Ishikawa (cell line): ENCODE measurements around the gene RUNX1.

ENCODE experiments used
- CEBPB ChIP-seq: IDR thresholded peaks from 2 replicates; pipeline ENCODE4 v1.6.1; 2012
- CREB1 ChIP-seq: IDR thresholded peaks from 2 replicates; pipeline ENCODE4 v1.6.1; 2012; ENCODE audit warnings: low read depth
- EGR1 ChIP-seq: IDR thresholded peaks from 2 replicates; pipeline ENCODE4 v1.6.1; 2012
- EP300 ChIP-seq: IDR thresholded peaks from 2 replicates; pipeline ENCODE4 v1.6.1; 2012; ENCODE audit warnings: borderline replicate concordance
- FOXM1 ChIP-seq: IDR thresholded peaks from 2 replicates; pipeline ENCODE4 v1.6.1; 2012; ENCODE audit warnings: low read depth, borderline replicate concordance
- MAX ChIP-seq: IDR thresholded peaks from 2 replicates; pipeline ENCODE4 v1.6.1; 2012
- NFIC ChIP-seq: IDR thresholded peaks from 2 replicates; pipeline ENCODE4 v1.6.1; 2012
- RAD21 ChIP-seq: IDR thresholded peaks from 2 replicates; pipeline ENCODE4 v1.6.1; 2012; ENCODE audit warnings: low read depth
- REST ChIP-seq: IDR thresholded peaks from 2 replicates; pipeline ENCODE4 v1.6.1; 2012; ENCODE audit warnings: low read depth, mild to moderate bottlenecking
- TAF1 ChIP-seq: IDR thresholded peaks from 2 replicates; pipeline ENCODE4 v1.6.1; 2012; ENCODE audit warnings: low read depth, mild to moderate bottlenecking
- TCF12 ChIP-seq: IDR thresholded peaks from 2 replicates; pipeline ENCODE4 v1.6.1; 2012; ENCODE audit warnings: low read depth
- TEAD4 ChIP-seq: IDR thresholded peaks from 2 replicates; pipeline ENCODE4 v1.6.1; 2012
- YY1 ChIP-seq: IDR thresholded peaks from 2 replicates; pipeline ENCODE4 v1.6.1; 2012; ENCODE audit warnings: low read depth
- ZBTB7A ChIP-seq: IDR thresholded peaks from 2 replicates; pipeline ENCODE4 v1.6.1; 2012; ENCODE audit warnings: low read depth
- TF ChIP-seq, protein P1 (sequence below): IDR thresholded peaks from 2 replicates; pipeline ENCODE4 v1.6.1; 2012

RUNX1 gene

DNA sequence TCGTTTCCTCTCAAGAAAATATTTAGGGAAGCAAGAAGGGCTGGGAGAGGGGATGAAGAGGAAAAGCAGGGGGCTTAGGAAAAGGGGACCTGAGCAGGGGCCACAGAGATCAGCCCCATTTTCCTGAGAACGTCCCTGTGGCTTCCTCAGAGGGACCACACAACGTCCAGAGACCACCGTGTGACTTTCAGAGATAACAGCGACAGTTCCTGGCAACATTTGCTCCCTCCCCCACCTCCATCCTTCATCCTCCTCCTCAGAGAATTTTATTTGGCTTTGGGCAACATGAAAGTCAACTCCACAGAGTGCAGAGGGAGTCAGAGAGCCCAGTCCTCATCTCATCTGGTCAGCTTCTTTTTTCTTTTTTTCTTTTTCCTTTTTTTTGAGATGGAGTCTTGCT, 50.9 kb downstream of the RUNX1 start:
- TF ChIP-seq NFIC (no peak), TCF12 (no peak), EP300 (no peak), CREB1 (no peak), MAX (no peak), REST (no peak), TEAD4 (no peak), EGR1 (no peak)
- TF ChIP-seq, protein P1, sequence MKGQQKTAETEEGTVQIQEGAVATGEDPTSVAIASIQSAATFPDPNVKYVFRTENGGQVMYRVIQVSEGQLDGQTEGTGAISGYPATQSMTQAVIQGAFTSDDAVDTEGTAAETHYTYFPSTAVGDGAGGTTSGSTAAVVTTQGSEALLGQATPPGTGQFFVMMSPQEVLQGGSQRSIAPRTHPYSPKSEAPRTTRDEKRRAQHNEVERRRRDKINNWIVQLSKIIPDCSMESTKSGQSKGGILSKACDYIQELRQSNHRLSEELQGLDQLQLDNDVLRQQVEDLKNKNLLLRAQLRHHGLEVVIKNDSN, result no peak

DNA sequence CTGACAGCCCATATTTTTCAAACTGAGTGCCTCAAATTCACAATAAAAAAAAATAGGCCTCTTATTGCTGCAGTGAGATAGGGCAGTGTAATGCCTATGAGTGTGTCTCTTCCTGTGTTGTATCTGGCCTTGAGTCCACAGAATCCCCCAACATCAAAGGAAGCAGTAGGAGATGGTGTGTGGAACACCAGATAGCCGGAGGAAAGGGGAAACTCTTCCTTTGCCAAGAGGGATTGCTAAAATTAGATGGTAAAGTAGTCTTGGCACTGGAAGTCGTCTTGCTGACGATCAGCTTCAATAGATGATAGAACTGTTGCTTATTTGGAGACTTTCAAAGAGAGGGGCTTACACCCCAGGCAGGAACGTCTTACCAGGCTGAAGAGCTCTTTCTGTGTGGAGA, 51.8 kb downstream of the RUNX1 start:
- no peak for TF ChIP-seq ZBTB7A
- TF ChIP-seq MAX, result no peak
- TF ChIP-seq REST, result no peak
- TF ChIP-seq FOXM1, result no peak
- TF ChIP-seq RAD21, result no peak
- no peak for TF ChIP-seq CEBPB
- no peak for TF ChIP-seq TCF12
- TF ChIP-seq CREB1, result no peak
- no peak for TF ChIP-seq EGR1
- no peak for TF ChIP-seq TEAD4
- TF ChIP-seq, protein P1, result no peak
- no peak for TF ChIP-seq NFIC
- TF ChIP-seq EP300, result no peak
- no peak for TF ChIP-seq TAF1
- TF ChIP-seq YY1, result no peak

GRCh38 chr21:34996304-34997101, 52.6 kb downstream of the RUNX1 start:
- TF ChIP-seq CEBPB, result no peak
- no peak for TF ChIP-seq ZBTB7A
- no peak for TF ChIP-seq EGR1
- no peak for TF ChIP-seq FOXM1
- TF ChIP-seq TAF1, result no peak
- TF ChIP-seq TEAD4, result no peak
- TF ChIP-seq, protein P1, result no peak
- no peak for TF ChIP-seq YY1
- no peak for TF ChIP-seq NFIC
- TF ChIP-seq RAD21, result no peak
- TF ChIP-seq REST, result no peak
- TF ChIP-seq TCF12, result no peak
- TF ChIP-seq EP300, result no peak
- TF ChIP-seq CREB1, result no peak
- TF ChIP-seq MAX, result no peak

GRCh38 chr21:34995979-34996303, 53.2 kb downstream of the RUNX1 start:
- TF ChIP-seq TCF12, result no peak
- TF ChIP-seq REST, result no peak
- no peak for TF ChIP-seq NFIC
- no peak for TF ChIP-seq MAX
- TF ChIP-seq CEBPB, result no peak
